Umbilical cord (tissue), 2 donors: ENCODE data around the gene SNAPIN. TPM values are rescaled to one million over a fixed set of nuclear protein-coding genes. Genes with fewer than 3 reads are reported as not detected.
"Not testable (repeated sequence)": the region's sequence is repeated elsewhere in the genome, so short reads cannot be mapped to it uniquely, and the experiment has no call there.

Experiments used
- DNase-seq: peaks from one replicate; pipeline ENCODE4 v3.0.0-alpha.2; 2015; ENCODE audit warnings: low spot score
- total RNA-seq: library from RNA; depleted of rRNA; stranded (reverse); fragments of >200 nt; gene quantifications from one replicate; pipeline ENCODE4 v1.2.3, GENCODE V29; 2014; ENCODE audit warnings: low replicate concordance; ENCODE audit not compliant: insufficient read depth

SNAPIN gene
- total RNA-seq, 1 donor from 2014 or later, result 36.6 TPM

DNA sequence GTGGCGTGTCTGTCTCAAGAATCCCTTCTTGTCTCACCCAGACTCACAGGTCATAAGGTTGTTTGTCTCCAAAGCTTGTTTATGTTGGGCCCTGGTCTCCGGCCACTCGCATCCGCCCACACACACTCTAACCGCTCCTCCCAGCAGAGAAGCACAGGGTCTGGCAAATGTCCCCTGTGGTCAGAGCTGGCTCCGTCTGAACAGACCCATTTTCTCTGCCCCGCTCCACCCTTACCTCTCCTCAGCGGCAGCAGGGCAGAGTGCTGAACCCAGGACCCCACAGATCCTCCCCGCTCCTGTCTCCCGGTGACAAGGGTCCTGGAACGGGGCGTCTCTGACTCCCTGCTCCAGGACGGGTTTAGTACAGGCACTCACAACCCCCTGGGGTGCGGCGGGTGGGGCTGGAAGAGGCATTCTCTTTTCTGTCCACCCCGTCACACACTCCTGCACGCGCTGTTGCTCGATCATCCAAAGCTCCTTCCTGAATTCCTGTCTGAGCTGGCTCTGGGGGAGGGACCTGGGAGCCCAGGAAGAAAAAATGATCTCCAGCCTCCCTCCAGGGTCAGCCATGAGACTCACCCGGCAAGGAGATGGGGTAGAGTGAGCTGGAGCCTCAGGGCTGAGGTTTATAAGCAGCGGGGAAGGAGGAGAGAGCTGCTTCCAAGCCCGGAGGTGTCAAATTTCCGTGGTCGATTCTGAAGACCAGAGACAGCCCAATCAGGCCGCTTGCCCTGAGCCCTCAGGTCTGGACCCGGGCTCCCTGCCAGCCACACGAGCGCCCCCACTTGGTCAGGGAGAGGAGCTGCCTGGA, 31.4 kb upstream of the SNAPIN start, which contains the start of gene S100A13:
Gene S100A13, minus strand, starts transcription at position 602 of the 811 bp plus-strand sequence. CDS start 1,033 bp downstream, outside the sequence.
- peak; percentile 95 for DNase-seq

- no peak for DNase-seq
Observed at GRCh38 chr1:153627715-153628626, 30.5 kb upstream of the SNAPIN start, which contains the start of gene S100A1. TSS of gene S100A1 (plus strand) at chr1:153628434. CDS start at chr1:153630522, 2,088 bp downstream.

- DNase-seq, result no peak
Observed at GRCh38 chr1:153628638-153629342, 29.7 kb upstream of the SNAPIN start.

- no peak for DNase-seq
Observed at GRCh38 chr1:153629343-153629665, 29.2 kb upstream of the SNAPIN start.

DNA sequence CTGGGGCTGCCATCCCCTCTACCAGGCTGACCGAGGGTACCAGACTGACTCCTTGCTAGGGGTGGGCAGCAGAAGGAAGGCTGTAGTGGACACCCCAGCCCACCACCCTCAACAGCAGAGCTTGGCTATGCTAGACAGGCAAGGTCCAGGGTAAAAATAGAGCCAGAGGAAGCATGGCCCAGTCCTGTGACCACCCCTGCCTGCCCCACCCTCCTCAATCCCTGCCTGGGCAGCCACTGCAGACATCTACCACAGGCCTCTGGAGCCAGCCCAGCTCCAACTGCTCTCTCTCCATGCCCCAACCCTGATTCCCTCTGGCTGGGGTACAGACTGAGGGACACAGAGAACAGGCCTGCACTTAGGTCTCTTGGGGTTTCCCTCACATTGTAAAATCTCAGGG, 28.5 kb upstream of the SNAPIN start:
- peak; percentile 51 for DNase-seq

DNA sequence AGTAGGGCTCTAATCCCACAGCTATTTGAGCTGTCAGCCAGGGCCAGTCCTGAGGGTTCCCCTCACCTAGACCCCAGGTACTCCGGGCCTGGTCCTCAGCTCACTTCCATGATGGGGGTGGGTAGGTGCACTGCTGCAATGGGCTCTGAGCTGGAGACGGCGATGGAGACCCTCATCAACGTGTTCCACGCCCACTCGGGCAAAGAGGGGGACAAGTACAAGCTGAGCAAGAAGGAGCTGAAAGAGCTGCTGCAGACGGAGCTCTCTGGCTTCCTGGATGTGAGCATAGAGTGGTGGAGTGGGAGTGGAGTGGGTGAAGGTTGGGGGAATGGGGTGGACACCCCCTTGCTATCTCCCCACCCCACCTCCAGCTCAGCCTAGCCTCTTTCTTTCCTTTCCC, 28.1 kb upstream of the SNAPIN start:
- DNase-seq, result no peak

DNA sequence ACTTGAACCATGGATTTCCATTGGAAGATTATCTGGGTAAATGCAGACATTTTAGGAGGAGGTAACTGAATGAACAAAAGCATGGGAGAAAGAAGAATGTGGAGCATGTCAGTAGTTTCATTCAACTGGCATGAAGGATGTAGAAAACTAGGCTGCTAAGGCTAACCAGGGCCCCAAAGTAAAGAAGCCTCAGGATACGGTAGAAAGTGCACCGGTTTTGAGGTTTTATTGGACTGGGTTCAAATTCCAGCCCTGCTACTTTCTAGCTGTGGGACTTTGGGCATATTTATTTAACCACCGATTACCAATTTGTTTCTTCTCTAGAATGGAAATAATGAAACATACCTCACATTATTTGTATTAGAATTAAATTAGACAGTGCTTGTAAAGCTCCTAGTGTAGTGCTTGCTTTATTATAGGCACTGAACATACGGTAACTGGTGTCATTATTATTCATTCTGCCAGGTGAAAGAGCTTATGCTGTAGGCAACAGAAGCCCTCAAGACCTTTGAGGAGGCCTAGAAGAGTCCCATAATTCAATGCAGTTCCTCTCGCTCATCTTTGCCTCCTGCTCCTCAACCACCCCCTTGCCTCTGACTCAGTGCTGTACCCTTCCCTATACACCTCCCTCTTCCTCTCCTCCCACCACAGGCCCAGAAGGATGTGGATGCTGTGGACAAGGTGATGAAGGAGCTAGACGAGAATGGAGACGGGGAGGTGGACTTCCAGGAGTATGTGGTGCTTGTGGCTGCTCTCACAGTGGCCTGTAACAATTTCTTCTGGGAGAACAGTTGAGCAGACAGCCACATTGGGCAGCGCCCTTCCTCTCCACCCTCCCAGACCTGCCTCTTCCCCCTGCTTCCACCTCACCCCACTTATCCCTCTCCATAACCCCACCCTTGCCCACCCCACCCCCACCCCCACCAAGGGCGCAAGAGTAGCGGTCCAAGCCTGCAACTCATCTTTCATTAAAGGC, 27.2 kb upstream of the SNAPIN start:
- no peak for DNase-seq

DNA sequence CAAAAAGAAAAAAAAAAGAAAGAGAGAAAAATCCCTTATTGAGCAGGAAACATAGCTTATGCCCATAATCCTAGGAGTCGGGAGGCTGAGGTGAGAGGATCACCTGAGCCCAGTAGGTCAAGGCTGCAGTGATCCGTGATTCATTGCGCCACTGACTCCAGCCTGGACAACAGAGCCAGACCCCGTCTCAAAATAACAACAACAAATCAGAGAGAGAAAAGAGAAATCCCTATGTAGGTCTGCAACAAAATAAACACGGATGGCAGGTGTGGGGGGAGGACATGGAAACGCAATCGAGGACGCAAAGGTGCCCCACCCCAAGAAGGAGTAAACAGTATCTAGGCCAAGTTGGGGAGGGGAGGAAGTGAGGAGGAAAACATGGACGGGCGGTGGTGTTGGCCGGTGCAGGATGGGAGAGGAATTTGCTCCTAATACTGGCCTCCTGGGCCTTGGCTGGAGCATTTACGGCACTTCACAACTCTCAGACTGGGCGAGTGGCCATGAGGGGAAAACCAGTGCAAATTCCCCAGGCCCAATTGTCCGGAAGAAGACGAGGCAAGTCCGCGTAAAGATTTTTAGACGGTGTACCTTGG, 25.2 kb upstream of the SNAPIN start:
- DNase-seq, result no peak

- peak; percentile 99 for DNase-seq
Observed at GRCh38 chr1:153633754-153634665, 24.5 kb upstream of the SNAPIN start, which contains the start of gene CHTOP. TSS of gene CHTOP (plus strand) at chr1:153634066. CDS start at chr1:153636589, 2,523 bp downstream.

DNA sequence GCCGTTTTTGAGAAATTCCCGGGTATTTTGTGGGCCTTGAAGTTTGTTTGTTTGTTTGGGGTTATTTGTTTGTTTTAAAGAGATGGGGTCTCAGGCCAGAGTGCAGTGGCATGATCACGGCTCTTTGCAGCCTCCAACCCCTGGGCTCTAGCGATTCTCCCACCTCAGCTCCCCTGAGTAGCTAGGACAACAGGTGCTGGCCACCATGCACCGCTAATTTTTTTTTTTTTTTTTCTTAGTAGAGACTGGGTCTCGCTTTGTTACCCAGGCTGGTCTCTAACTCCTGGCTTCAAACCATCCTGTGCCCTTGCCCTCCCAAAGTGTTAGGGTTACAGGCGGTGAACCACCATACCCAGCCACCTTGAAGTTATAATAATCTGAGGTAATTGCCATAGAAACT, 22.6 kb upstream of the SNAPIN start:
- DNase-seq, result no peak

GRCh38 chr1:153636312-153636711, 22.2 kb upstream of the SNAPIN start:
- no peak for DNase-seq

GRCh38 chr1:153638261-153638660, 20.2 kb upstream of the SNAPIN start:
- DNase-seq, result no peak

DNA sequence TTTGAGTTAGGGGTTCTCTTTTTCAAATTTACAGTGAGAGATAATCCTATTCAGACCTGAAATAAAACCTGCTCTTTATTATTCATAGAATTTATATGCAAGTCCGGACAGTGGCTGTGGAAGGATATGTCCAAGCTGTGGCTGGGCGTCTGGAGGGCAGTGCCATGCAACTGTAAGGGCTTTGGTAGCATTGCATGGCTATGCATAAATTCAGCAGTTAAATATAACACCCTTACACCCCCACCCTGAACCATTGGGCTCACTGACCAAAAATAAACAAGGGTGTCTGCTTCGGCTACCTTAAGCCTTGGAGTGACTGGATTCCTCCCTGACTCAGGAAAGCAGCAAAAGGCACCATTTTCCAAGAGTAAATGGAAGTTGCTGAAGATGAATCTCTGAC, 19.2 kb upstream of the SNAPIN start:
- no peak for DNase-seq

DNA sequence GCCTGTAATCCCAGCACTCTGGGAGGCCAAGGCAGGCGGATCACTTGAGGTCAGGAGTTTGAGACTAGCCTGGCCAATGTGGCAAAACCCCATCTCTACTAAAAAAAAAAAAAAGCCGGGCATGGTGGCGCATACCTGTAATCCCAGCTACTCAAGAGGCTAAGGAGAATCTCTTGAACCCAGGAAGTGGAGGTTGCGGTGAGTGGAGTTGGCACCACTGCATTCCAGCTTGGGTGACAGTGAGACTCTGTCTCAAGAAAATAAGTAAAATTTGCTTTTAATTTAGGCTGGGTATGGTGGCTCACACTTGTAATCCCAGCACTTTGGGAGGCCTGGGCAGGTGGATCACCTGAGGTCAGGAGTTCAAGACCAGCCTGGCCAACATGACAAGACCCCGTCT, 18.3 kb upstream of the SNAPIN start:
- DNase-seq, result not testable (repeated sequence)

GRCh38 chr1:153640861-153641260, 17.6 kb upstream of the SNAPIN start:
- DNase-seq, result no peak

DNA sequence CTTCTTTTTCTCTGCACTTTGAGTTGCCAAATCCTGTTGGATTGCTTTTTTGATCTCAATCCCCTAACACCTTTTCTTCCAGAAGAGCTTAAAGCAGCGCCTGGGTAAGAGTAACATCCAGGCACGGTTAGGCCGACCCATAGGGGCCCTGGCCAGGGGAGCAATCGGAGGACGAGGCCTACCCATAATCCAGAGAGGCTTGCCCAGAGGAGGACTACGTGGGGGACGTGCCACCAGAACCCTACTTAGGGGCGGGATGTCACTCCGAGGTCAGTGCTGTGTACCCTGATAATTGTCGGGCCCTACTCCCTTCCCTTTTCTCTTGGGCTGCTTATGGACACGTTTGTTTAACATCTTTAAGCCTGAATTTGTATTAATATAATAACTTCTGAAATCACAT, 16.3 kb upstream of the SNAPIN start:
- DNase-seq, result no peak

DNA sequence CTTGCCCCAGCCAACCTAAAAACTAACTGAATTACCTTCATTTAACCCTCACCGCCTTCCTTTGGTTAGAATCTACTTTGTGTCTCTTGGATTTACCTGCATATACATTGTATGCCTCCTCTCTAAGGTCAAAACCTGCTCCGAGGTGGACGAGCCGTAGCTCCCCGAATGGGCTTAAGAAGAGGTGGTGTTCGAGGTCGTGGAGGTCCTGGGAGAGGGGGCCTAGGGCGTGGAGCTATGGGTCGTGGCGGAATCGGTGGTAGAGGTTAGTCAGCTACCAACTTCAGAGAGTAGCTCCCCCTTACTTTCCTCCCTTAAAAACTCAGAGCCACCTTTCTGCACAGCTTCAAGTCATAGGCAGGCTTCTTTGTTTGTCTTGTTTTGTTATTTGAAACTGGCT, 15.4 kb upstream of the SNAPIN start:
- DNase-seq, result no peak

DNA sequence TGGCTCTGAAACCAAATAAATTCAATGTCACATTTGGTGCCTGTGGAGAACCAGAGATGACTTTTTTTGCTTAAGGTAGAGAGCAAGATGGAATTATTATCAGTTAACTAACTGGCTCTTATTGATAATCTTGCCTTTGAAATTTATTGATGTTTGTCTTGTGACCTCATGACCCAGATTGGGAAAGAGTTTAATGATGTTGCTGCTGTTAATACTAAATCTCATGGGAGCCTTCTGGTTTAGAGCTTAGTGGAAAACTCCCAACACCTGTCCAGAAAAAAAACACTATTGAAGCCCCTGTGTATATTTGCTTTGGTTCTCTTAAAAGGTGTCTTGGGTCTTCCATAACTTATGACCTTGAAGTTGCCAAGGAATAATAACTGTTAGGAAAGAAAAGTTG, 14.7 kb upstream of the SNAPIN start:
- no peak for DNase-seq
